Measurements from ENCODE around the gene LILRB5.
"Not testable (repeated sequence)": the region's sequence is repeated elsewhere in the genome, so short reads cannot be mapped to it uniquely, and the experiment has no call there.

The LILRB5 gene

DNA sequence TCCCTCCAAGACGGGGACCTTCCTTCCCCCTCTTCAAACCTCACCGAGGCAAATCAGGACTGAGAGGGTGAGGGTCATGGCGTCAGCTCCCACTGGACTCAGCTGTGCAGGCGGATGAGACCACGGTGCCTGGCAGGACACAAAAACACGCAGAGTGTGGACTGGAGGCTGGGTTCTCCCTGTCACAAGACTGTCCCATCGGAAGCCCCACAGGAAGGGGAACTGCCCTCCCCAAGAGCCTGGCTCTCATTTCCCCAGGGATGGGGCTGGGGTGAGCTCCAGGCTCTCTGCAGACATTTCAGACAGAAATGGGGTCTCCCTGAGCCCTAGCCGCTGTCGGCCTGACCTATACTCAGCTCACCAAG lies at the start of gene LILRB5:
TSS of gene LILRB5 (minus strand) at position 158 of the 365 bp plus-strand sequence. CDS start at position 78, 80 bp downstream.
- FAIRE-seq (no peak), DNase-seq (ENCODE audit: insufficient read length, low spot score) (no peak)

DNA sequence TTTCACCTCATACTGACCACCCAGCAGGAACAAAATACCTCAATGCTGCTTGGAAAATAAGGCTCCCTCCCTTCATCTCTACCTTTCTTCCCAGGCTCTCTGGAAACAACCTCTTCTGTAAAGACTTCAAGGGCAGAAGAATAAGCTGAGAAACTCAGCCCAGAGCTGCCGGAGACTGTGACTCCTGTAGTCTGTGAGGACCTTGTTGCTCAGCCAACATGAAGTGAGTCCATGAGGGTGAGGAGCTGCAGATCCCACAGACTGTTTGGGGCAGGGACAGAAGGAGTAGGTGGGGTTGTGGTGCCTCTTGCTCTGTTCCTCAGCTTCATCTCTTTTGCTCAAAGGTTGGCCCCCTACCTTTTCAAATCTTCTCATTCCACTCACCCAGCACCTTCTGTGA lies 48.1 kb upstream of the LILRB5 start:
- no peak for DNase-seq (ENCODE audit: insufficient read length, low spot score)
- no peak for FAIRE-seq

DNA sequence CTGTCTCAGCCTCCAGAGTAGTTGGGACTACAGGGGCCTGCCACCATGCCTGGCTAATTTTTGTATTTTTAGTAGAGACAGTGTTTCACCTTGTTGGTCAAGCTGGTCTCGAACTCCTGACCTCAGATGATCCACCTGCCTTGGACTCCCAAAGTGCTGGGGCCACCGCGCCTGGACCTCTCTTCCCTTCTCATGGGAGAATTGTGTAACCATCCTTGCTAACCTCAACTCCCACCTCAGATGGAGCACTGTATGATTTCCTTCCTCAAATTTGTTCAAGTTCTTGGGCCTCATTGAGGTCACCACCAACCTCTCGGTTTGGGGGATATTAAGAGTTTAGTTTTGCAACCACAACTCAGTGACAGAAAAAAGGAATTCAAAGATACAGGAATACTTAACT lies 45.2 kb upstream of the LILRB5 start:
- no peak for FAIRE-seq
- DNase-seq (ENCODE audit: insufficient read length, low spot score): no peak

DNA sequence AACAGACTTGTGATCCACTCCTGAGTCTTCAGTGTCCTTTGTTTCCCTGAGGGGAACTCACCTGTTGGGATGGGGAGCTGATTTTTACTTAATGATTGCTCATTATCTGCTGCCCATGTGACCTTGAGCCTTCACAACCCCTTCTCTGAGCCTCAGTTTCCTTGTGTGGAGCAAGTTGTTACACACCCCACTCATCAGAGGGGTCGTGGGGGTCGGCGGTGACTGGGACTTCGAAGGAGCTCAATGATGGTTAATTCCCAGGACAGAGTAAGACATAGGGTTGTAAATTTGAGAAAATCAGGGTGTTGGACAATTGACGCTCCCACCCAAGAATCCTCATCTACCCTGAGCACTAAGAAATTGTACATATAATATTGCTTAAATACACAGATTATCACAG lies 42.4 kb upstream of the LILRB5 start:
- FAIRE-seq: no peak
- DNase-seq (ENCODE audit: insufficient read length, low spot score): no peak

DNA sequence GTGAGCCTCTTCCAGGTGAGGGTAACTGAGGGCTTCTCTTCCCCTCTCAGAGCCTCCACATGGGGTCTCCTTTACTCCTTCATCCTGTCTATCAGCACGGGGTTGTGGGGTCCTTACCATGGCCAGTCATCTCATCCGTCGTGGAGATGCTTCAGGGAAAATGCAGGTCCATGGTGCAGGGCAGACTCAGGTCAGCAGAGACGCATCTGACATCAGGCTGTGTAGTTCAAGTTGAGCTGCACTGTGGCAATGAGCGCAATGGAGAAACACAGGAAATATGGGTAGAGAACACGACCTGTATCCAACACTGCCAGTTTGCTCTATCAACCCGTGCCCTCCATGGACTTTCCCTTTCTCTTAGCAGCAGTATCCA lies 42.0 kb upstream of the LILRB5 start:
- FAIRE-seq (no peak), DNase-seq (ENCODE audit: insufficient read length, low spot score) (no peak)

- FAIRE-seq (no peak), DNase-seq (ENCODE audit: insufficient read length, low spot score) (no peak)
These were observed 41.5 kb upstream of the LILRB5 start for GRCh38 chr19:54298357-54299125.

DNA sequence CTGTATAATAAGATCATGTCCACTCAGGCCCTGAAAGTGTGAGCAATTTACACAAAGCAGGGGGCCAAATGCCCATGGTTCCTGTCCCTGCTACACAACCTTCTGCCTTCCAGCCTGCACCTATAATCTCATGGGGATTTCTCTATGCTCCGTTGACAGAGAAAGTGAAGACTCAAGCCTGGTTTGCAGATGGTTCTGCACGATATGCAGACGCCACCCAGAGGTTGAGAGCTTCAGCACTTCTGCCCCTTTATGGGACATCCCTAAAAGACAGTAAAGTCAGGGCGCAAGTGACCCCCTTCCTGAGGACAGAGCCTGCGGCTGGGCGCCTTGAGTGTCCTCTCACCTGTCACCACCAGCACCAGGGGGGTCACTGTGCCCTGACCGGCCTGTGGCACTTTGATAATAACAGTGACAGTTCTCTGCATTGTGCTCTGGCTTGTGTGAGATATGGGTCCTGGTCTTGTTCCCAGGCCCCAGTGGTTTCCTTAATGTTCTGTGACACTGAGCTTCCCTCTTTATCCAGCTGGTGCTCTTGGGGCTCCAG lies 40.8 kb upstream of the LILRB5 start:
- FAIRE-seq: no peak
- DNase-seq (ENCODE audit: insufficient read length, low spot score): no peak

DNA sequence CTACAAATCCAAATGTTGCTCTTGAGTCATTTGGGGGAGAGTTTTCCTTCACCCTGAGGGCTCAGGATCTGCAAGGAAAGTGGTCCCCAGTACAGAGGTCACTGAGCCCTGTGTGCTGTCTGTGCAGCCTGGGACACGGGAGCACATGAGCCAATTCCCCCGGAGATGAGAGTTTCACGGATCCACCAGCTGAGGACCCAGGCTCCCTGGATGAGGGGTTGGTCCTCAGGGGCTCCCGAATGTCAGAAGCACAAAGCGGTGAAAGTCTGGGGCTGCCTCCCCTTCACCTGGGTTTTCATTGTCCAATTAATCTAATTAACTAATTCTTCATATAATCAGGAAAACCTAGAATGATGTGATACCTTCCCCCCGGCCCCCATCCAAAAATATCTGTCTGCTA lies 37.5 kb upstream of the LILRB5 start:
- DNase-seq (ENCODE audit: insufficient read length, low spot score) (no peak), FAIRE-seq (no peak)

DNA sequence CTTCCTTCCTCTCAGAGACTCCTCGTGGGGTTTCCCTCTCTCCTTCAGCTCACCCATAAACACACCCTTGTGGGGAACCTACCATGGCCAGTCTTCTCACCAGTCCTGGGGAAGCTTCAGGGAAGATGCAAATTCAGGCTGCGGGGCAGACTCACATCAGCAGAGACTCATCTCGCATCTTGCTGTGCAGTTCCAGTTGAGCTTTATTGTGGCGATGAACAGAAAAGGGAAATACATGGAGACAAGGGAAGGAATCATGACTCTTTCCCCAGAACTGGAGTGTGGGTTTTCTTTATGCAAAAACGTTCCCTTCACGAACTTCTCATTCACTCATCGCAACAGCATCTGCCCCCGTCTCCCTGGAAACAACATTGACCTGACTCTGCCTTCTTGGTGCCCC lies 32.1 kb upstream of the LILRB5 start:
- FAIRE-seq: peak; percentile 94
- not testable (repeated sequence) for DNase-seq (ENCODE audit: insufficient read length, low spot score)

- DNase-seq (ENCODE audit: insufficient read length, low spot score): no peak
- FAIRE-seq: peak; percentile 47
These were observed 30.4 kb upstream of the LILRB5 start for GRCh38 chr19:54287456-54287855.

GRCh38 chr19:54286283-54286682 lies 29.2 kb upstream of the LILRB5 start:
- peak; percentile 42 for FAIRE-seq
- not testable (repeated sequence) for DNase-seq (ENCODE audit: insufficient read length, low spot score)

GRCh38 chr19:54285427-54286056 lies 28.5 kb upstream of the LILRB5 start:
- DNase-seq (ENCODE audit: insufficient read length, low spot score): not testable (repeated sequence)
- peak; percentile 84 for FAIRE-seq

GRCh38 chr19:54282686-54283470 lies 25.8 kb upstream of the LILRB5 start:
- DNase-seq (ENCODE audit: insufficient read length, low spot score) (no peak), FAIRE-seq (no peak)

DNA sequence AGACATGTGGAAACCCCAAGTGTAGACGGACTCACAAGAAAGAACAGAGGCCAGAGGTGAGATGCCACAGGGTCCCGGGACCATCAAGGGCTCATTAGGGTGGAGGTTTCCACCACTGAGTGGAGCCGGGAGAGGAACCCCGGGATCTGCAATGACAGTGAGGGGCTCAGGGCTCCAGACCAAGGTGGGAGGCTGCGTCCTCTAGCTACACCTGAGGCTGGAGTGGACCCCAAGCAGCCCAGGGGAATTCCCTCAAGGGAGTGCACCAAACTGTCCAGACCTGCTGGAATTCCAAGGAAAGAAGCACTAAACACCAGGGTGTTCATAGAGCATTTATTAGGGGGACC lies 24.6 kb upstream of the LILRB5 start:
- FAIRE-seq; DNase-seq (ENCODE audit: insufficient read length, low spot score): not testable (repeated sequence)

- FAIRE-seq (no peak), DNase-seq (ENCODE audit: insufficient read length, low spot score) (no peak)
These were observed 24.1 kb upstream of the LILRB5 start, which contains the start of gene LILRB2 for GRCh38 chr19:54281007-54281728. TSS of gene LILRB2 (minus strand) at chr19:54281110. CDS start at chr19:54280496, 614 bp downstream.

DNA sequence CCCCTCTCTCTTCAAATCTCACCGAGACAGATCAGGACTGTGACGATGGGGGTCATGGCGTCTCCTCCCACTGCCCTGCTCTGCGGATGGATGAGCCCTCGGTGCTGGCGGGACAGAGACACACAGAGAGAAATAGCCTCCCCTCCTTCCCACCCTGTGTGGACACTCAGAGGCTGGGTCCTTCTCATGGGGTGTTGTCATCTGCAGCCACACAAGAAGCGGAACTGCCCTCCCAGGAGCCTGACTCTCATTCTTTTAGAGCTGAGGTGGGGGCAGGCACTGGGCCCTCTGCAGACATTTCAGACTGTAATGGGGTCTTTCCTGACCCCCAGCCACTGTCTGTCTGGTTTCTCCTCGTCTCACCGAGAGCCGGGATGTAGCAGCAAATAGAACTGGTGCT lies 23.4 kb upstream of the LILRB5 start:
- DNase-seq (ENCODE audit: insufficient read length, low spot score); FAIRE-seq: not testable (repeated sequence)

GRCh38 chr19:54280025-54280424 lies 23.0 kb upstream of the LILRB5 start:
- DNase-seq (ENCODE audit: insufficient read length, low spot score); FAIRE-seq: not testable (repeated sequence)

- no peak for FAIRE-seq
- DNase-seq (ENCODE audit: insufficient read length, low spot score): no peak
These were observed 22.4 kb upstream of the LILRB5 start for GRCh38 chr19:54279406-54279962.

GRCh38 chr19:54278571-54279195 lies 21.6 kb upstream of the LILRB5 start:
- FAIRE-seq: not testable (repeated sequence)

DNA sequence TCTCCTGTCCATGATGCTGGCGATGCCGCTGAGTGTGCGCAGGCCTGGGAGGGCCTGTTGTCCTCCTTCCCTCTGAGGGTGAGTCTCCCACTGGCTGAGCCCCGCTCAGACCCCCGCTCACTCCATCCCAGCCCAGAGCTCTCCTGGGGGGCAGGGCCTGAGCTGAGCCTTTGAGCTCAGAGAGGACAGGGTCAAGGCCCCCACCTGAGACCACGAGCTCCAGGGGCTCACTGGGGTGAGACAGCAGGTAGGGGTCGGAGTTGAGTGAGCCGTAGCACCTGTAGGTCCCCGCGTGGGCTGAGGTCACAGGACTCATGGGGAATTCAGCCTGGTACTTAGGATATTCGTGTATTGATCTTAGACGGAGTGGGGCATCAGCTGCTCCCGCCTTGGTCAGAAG lies 21.0 kb upstream of the LILRB5 start:
- not testable (repeated sequence) for FAIRE-seq; DNase-seq (ENCODE audit: insufficient read length, low spot score)

More at GRCh38 chr19:54278571-54279195, 21.6 kb upstream of the LILRB5 start:
- DNase-seq (ENCODE audit: insufficient read length, low spot score): not testable (repeated sequence)
